NCI-H2227 (cell line): ENCODE measurements around the gene DMD.

Source experiments
- DNase-seq: peaks from one replicate; lab custom pipeline; 2025; ENCODE audit not compliant: unreplicated experiment; lab: John Stamatoyannopoulos, UW

The DMD gene

DNA sequence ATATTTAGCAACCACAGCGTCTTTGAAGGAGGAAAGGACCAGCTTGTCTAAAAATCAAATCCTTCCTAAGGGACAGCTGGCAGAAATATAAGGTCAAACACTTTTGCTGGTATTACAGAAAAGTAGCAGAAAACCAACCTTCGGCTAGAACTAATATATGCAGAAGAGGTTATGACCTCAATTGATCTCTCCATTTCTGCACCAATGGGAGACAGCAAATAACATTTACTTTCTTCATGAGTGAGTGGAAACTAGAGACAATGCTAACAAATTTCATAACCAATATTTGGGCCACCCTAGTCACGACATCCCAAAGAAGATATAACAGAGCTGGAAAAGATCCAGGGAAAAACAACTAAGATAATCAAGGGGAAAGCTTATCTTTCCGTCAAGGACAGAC is 1892.5 kb downstream of the DMD start:
- DNase-seq: no peak

GRCh38 chrX:31316340-31316991 is 1894.9 kb downstream of the DMD start:
- DNase-seq: no peak

DNA sequence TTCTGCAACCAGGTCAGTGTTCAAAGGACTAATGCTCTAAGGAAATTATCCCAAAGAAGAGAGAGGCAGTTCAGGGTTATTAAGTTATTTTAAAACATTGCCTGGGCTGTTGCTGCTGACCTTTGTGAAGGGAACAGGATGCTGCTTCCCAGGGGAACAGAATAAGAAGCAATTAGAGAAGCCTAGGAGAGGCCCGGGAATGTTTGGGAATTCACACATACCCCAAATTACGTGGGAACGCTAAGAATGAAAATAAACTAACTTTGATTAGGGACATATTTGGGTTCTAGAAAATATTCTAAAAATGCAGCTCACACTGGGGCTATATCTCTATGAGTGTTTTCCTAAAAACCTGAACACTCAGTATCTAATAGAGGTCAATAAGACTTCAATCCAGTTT is 1896.4 kb downstream of the DMD start:
- DNase-seq: no peak

DNA sequence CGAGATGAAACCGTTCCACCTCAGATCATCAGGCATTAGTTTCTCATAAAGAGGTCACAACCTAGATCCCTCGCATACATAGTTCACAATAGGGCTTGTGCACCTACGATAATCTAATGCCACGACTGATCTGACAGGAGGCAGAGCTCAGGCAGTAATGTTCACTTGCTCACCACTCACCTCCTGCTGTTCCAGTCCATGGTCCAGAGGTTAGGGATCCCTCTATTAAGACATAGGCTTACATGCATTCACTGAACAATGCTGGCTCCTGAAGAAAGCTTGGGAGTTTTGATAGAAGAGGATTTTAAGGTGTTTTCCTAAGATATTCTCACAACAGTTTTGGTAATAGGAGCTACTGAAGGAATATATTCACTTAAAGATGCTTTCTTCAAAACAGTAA is 1903.4 kb downstream of the DMD start:
- DNase-seq: no peak

DNA sequence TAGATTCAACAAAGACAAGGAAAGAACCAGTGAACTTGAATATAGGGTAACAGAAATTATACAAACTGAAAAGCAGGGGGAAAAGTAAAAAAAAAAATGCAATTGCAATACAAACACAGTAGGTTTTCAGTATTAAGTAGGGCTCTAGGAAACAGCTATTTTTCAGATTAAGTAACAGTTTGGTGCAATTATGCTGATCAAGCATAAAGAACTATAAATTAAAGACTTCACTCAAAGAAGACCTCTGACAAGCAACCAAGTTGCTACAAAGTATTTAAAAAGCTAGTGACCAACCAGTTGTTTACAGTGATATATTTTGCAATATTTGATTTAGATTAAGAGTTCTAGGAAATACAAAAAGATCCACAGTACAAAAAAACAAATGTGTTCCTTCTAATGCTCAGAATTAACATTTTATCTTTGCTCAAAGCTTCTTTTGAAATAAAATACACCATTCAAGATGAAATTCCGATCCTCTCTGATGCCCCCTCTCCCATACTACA is 1908.7 kb downstream of the DMD start:
- no peak for DNase-seq

DNA sequence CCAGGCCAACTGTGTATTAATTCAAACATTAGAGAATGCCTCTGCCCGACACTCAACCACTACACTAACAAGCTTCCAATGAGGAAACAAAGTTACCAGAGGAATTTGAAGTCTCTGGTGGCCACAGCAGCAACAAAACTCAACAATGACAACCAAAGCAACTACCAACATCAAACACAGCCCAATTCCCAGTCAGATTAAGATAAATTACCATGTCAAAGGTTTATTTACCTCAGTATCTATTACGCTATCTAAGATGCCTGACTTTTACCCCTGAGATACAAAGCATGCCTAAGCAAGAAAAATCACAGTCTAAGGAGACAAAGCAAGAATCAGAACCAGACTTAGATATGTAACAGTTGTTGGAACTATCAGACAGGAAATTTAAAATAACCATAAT is 1909.4 kb downstream of the DMD start:
- no peak for DNase-seq

GRCh38 chrX:31301203-31301602 is 1910.1 kb downstream of the DMD start:
- DNase-seq: no peak

DNA sequence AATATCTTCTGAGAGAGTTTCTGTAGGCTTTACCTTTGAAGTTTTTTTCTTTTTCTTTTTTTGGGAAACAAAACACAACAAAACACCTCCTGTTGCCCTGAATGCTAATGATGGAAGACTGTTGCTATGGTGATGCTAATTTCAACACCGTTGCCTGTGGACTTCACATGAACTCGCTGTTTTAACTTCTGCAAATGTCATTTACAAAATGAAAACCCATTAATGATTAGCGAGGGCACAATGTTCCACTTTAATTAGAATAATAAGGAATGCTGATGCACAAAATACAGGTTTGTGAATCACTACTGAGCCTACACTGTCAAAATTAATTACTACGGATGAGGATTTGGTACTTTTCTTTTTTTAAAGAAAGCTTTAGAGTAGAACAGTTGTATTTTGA is 1912.4 kb downstream of the DMD start:
- no peak for DNase-seq

DNA sequence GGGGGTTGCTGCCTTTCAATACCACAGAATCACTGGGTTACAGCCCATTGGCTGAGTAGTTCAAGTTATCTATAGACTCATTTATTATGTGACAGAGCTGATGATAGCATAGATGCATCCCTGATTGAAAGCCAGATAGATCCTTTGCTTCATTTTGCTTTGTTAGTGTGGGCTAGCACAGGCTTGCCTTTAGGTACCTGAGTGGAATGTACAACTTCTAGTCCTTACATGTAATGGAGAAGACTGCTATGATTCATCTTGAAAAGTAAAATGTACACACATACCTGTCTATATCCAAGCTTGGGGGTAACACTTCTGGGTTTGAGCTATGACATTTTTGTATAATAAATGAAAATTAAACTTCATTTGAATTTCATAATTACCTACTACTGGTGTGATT is 1913.5 kb downstream of the DMD start:
- no peak for DNase-seq

- no peak for DNase-seq
These were observed 1916.9 kb downstream of the DMD start for GRCh38 chrX:31294475-31294874.

DNA sequence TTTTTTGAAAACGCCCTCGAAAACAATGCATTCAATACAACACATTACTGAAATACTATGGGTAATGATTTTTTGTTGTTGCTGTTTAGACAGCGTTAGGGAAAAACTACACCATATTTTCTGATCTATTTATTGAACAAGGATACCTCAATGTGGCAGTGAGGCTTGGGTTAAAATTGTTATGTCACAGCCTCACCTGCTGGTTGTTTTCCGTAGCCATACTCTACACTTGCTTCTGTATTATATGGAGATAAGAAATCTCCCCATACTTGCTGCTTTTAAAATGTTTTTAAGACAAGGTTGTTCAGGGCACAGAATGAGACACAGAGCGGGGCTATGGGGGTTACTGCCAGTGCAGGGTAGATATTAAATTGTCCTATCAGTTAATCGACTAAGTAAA is 1917.9 kb downstream of the DMD start:
- DNase-seq: no peak

DNA sequence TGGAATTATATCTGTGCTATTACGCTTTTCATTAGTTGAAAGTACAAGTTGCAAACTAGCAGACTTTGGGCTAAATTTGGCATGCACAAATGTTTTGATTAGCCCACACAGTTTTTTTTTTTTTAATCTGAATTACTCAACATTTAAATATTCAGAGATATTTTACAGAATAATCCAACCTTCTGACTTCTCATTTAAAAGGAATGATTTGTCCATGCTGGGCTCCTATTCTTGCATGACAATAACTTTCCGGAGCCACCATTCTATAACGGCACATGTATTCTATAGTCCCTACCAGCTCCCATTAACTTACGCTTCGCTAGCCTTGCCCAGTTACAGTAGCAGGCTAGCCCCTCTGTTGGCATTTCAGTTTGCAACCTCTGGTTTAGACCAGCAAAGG is 1920.2 kb downstream of the DMD start:
- no peak for DNase-seq

DNA sequence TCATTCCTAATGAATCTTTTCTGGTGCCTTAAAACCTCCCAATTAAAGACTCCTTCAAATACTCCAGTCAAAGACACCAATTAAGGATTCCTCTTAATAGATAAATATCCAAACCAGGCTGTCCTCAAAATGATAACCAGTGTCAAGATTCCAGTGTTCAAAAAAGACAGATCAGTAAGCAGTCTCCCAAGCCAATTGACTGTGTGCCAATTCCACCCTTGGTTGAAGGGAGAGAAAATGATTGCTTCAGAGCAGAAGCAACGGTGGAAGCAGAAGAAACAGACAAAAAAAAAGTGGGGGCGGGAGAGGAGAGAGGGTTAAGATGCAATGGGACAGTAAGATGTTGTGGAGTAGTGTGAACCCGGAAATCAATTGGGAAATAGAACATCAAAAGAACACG is 1923.5 kb downstream of the DMD start:
- no peak for DNase-seq

DNA sequence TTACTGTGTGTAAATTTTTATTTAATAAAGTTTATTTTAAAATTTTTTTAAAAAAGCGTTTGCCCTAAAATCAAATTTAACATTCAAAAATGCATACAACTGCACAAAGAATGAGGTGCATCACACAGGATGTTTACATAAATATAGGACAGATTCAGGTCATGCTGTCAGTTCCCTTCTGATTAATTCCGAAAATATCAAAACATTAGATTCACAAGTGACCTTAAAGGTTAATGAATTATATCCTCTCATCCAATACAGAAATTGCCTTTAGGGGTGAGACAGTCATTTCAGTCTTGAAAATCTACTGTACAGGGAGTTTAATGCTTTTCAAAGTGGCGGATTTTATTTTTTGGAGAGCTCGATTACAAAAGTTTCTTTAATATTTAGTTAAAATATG is 1930.8 kb downstream of the DMD start:
- no peak for DNase-seq

- no peak for DNase-seq
These were observed 1932.0 kb downstream of the DMD start for GRCh38 chrX:31279359-31279758.

DNA sequence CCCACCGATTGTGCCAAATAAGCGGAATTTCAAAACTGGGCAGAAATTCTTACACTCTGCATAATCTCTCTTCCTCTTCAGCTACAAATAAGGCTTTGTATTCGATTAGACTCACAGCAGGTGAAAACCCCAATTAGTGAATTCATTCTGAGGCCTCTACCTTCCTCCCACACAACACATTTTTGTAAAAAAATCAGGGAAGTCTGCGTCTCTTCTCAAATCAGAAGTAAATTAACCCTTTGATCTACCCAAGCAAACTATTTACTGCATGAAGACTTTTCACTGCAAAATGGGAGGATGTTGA is 1938.9 kb downstream of the DMD start:
- no peak for DNase-seq

GRCh38 chrX:31271615-31272471 is 1939.5 kb downstream of the DMD start:
- no peak for DNase-seq

DNA sequence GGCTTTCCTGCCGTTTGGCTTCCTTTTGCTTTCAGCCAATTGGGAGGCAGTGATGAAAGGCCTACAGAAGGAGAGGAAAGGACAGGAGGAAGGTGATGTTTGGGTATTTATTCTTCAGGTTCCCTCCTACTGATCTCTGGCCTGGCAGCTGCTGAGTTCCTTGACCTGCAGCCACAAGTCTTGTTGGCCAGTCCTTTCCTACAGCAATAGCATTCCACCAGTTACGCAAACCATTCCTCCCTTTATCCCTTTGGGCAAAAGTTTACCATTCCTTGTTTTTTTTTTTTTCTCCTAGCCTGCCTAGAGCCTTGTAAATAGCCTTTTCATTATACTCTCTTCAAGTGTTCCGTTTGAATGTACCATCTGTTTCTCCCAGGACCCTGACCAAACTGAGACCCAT is 1941.4 kb downstream of the DMD start:
- DNase-seq: no peak

DNA sequence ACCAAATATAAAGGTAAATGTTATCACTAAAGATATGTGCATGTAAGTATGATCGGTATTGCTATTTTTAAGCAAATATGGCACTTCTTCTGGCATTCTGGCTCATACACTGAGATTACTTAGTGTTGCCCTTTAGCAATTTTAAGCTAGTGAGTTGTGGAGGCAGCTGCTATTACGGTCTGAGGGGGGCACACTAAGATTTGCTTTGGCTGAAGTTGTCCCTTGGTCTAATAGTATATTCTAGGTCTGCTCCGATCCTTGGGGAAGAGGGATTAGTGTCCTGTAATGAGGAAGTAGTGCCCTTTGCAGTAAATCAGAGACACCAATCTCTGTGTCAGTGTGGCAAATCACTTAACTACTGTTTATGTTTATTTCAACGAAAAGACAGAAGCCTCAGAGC is 1943.0 kb downstream of the DMD start:
- DNase-seq: no peak

DNA sequence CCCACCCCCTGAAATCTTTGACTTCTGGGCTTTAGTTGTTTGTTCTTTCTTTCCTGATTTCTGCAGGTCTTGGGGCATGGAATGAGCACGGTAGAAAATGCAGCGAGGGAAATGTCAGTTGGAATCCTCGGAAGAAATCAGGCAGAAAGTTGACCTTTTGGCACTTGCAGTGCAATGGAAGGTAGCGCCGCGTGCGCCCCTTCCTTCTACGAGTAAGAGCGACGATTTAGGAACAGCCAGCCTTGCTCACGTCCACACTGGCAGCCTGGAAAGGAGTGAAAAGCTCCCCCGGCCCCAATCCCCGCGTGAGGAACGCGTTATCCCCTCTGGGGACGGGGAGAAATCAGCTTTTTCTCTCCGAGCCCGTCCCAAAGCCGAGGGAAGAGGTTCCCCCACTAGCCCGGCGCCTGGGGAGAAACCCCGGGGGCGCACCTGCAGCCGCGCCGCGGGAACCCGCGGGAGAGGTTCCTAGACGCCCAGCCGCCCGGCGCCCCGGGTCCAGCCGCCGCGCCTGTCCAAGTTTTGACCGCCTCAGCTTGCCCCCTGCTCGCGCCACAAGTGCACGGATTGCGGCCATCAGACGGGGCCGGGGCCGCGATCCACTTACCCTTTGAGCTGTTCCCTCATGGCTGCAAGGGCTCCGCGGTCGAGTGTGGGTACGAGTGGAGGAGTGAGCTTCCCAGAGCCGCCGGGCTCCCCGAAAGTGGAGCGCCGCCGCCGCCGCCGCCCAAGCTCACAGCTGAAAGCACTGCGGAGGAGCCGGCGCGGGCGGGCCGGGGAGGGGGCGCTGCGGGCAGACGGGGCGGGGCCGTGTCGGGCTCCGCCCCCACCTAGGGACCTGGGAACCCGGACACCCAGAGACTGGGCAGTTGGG is 1944.9 kb downstream of the DMD start:
- DNase-seq: no peak

- DNase-seq: no peak
These were observed 1946.0 kb downstream of the DMD start for GRCh38 chrX:31265383-31265782.

DNA sequence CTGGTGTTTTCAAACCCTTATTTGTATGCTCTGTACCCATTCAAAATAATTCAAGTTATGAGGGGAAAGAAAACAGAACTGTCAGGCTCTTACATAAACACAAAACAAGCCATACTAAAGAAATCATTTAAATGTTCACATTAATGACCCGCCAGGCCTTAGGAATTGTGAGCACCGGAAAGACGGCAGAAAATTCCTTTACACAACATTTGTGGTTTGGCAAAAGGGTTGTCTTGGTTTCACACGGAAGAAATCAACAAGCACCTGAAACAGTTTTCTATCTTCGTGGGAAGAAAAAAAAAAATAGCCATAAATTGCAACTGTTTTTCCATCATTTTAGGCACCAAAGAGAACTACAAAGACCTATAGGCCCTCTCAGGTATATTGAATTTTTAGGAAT is 1951.0 kb downstream of the DMD start:
- DNase-seq: no peak
